SJCRH30 (cell line): Measurements from ENCODE around the gene RHBDF2. TPM values are rescaled to one million over a fixed set of nuclear protein-coding genes. Genes with fewer than 3 reads are reported as not detected.

Experiments used
- DNase-seq, 2 experiments: peaks; one replicate each; pipeline ENCODE4 v3.0.0-alpha.2; 2015 to 2020
- H3K27ac ChIP-seq: fragments of 250-450 bp; sonication (Bioruptor Pico); 2 replicates; pipeline ENCODE4 v1.5.1; 2020; ENCODE audit warnings: mild to moderate bottlenecking, moderate library complexity
- H3K27me3 ChIP-seq: fragments of 250-450 bp; sonication (Bioruptor Pico); 2 replicates; pipeline ENCODE4 v1.5.1; 2020; ENCODE audit warnings: mild to moderate bottlenecking, moderate library complexity
- H3K36me3 ChIP-seq: fragments of 250-450 bp; sonication (Bioruptor Pico); 2 replicates; pipeline ENCODE4 v1.5.1; 2020; ENCODE audit warnings: mild to moderate bottlenecking, moderate library complexity
- H3K4me1 ChIP-seq: fragments of 250-450 bp; sonication (Bioruptor Pico); 2 replicates; pipeline ENCODE4 v1.5.1; 2020; ENCODE audit warnings: mild to moderate bottlenecking, moderate library complexity
- H3K4me3 ChIP-seq: fragments of 250-450 bp; sonication (Bioruptor Pico); 2 replicates; pipeline ENCODE4 v1.5.1; 2020; ENCODE audit warnings: mild to moderate bottlenecking, moderate library complexity
- H3K9me3 ChIP-seq: fragments of 250-450 bp; sonication (Bioruptor Pico); replicated peaks from 2 replicates; pipeline ENCODE4 v1.5.1; 2020; ENCODE audit warnings: mild to moderate bottlenecking, moderate library complexity
- total RNA-seq: library from RNA; depleted of rRNA; stranded (reverse); fragments of >200 nt; shearing (Covaris generic); gene quantifications from 2 replicates; pipeline ENCODE4 v1.2.3, GENCODE V29; 2014

RHBDF2 gene
- total RNA-seq, 1 experiment from 2014 or later: 2.5 TPM

DNA sequence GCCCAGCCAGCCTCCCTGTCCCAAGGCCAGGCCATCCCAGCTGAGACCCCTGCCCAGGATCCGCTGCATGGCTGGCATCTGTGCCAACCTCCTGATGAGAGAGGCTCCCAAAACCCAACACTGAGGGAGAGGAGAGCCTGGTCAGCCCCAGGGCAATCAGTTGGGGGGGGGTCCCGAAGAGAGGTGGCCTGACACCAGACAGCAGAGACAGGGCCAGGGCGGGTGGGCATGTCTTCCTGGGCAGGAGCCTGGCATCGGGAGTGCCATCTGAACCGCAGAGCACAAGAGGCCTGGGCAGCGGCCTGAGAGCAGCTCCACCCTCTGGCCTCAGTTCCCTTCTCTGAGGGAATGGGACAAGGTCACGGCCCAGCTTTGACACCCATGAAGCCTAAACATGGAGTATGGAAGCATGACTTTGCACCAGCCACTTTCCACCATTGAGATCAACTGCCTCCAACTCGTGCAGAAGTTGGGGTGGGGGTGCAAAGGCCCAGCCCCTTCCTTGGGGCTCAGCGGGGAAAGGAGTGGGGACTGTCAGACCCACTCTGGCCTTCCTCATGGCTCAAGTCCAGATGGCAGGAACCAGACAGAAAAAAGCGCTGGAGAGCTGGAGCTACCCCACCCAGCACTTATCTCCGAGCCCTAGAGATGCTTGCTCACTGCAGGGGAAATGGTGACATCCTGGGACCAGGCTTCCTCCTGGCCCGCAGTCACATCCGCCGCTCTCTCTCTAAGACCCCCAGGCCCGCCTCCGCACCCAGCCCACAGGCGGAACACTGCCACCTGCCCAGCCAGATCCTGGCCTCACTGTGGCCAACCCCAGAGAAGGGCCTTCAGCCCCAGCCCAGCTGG, 9.7 kb downstream of the RHBDF2 start:
- Histone ChIP-seq H3K4me3 (no peak overlapping the region), H3K9me3 (no peaks in the 10 kb centered on the region), H3K27me3 (no peaks in the 10 kb centered on the region), H3K4me1 (peaks cover 31% of the 10 kb centered on the region), H3K27ac (peak overlapping the region; percentile 64), H3K36me3 (no peaks in the 10 kb centered on the region)
- peak in 1 of 2 experiments; percentile 43 for DNase-seq

DNA sequence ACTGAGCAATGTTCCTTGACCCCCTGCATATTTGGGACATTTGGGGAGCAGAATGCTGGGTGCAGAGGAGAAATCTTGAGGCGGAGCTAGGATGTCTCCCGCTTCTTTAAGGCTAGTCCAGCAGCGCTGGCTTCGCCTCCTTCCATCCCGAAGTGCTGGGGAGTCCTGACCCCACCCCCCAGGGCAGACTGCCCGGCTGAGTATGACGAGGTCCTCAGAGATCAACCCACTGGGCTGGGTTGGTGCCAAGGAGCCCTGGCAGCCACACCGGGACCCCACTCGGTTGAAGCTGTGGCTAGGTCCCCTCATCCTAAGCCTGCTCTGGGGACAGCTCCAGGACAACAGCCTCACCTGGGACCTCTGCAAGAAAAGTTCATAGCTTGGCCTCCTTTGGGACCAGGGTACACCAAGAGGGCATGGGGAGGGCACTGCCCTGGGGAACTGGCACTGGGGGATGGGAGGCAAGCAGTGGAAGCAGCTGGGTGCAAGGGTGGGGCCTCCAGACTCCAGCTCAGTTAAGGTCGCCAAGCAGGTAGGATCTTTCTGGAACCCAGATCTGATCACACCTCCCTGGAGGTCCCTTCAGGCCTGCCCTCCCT, 11.0 kb downstream of the RHBDF2 start:
- no peak for DNase-seq
- no peaks in the 10 kb centered on the region for H3K27me3 ChIP-seq
- no peak overlapping the region for H3K4me3 ChIP-seq
- no peak overlapping the region for H3K27ac ChIP-seq
- H3K9me3 ChIP-seq: no peaks in the 10 kb centered on the region
- peaks cover 31% of the 10 kb centered on the region for H3K4me1 ChIP-seq
- no peaks in the 10 kb centered on the region for H3K36me3 ChIP-seq

DNA sequence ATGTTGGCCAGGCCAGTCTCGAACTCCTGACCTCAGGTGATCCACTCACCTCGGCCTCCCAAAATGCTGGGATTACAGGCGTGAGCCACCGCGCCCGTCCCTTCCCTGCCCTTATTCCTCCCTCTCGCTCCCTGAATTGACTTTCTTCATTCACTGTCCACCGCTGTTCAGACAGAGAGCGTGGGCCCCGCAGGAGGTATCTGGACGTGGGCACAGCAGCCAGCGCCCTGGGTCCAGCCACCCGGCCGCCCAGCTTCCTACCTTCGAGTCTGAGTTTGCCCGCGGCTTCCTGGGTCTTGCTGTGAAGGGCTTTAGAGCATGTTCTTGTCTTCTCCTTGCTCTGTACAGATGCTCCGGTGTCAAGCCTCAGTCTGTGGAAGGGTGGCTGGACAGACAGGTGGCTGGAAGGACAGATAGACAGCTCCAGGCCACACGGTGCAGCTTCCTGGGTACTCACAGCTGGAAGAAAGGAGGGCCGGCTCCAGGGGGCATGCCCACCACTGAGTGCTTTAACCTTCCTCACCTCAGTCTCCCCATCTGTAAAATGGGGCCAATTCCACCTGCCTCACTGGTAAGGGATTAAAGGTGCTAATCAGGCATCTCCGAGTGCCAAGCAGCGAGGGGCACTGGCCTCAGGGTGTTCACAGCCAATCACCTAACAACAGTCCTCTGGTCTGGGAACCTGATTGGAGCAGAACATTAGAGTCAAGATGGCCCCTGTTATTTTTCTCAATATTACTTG, 13.6 kb downstream of the RHBDF2 start:
- no peak overlapping the region for H3K27ac ChIP-seq
- no peaks in the 10 kb centered on the region for H3K9me3 ChIP-seq

DNA sequence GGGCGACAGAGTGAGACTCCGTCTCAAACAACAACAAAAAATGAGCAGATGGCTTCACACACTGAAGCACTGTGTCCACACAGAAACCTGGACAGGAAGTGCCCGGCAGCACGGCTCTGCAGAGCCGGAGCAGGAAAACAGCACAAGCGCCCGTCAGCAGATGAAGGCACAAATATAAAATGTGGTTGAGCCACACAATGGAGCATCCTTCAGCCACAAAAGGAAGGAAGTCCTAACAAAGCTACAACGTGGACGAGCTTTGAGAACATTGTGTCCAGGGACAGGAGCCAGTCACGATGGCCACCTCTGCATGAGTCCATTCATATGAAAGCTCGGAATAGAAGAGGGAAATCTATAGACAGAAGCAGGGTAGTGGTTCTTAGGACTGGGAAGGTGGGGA, 15.7 kb downstream of the RHBDF2 start:
- Histone ChIP-seq H3K9me3 (no peaks in the 10 kb centered on the region), H3K27ac (no peak overlapping the region), H3K4me3 (0 out of 2 replicates have a peak overlapping the region, but pooled peaks have one; percentile 5), H3K36me3 (no peaks in the 10 kb centered on the region), H3K27me3 (no peaks in the 10 kb centered on the region), H3K4me1 (peaks cover 7% of the 10 kb centered on the region; the same call in 1 of the 2 replicates)
- peak; percentile 50 to 66 for DNase-seq

More for the DNA sequence above, 13.6 kb downstream of the RHBDF2 start:
- no peak overlapping the region for H3K4me3 ChIP-seq
- no peaks in the 10 kb centered on the region for H3K27me3 ChIP-seq
- H3K4me1 ChIP-seq: peaks cover 16% of the 10 kb centered on the region
- H3K36me3 ChIP-seq: no peaks in the 10 kb centered on the region
- no peak for DNase-seq

DNA sequence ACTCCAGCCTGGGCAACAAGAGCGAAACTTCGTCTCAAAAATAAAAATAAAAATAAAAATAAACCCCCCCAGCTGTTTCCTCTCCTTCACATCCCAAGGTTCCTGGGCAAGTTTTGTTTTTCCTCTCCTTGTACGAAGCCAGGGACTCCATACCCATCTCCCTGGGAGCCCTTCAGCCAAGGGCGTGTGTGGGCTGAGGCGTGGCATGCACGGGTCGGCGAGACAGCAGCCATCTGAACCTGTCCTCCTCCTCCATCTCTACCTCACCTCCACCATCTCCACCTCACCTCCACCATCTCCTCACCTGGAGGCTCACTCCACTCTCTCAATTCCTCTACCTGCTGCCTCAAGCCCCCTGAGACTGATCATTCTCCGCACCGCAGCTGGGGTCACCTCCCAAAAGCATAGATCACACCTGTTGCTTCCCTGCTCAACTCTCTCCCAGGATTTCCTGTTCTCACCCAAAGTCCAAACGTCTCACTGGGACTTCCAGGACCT, 16.9 kb downstream of the RHBDF2 start:
- Histone ChIP-seq H3K27me3 (no peaks in the 10 kb centered on the region), H3K4me3 (no peak overlapping the region), H3K36me3 (no peaks in the 10 kb centered on the region), H3K4me1 (peaks cover 10% of the 10 kb centered on the region; the same call in 1 of the 2 replicates), H3K27ac (no peak overlapping the region), H3K9me3 (no peaks in the 10 kb centered on the region)
- DNase-seq: no peak

DNA sequence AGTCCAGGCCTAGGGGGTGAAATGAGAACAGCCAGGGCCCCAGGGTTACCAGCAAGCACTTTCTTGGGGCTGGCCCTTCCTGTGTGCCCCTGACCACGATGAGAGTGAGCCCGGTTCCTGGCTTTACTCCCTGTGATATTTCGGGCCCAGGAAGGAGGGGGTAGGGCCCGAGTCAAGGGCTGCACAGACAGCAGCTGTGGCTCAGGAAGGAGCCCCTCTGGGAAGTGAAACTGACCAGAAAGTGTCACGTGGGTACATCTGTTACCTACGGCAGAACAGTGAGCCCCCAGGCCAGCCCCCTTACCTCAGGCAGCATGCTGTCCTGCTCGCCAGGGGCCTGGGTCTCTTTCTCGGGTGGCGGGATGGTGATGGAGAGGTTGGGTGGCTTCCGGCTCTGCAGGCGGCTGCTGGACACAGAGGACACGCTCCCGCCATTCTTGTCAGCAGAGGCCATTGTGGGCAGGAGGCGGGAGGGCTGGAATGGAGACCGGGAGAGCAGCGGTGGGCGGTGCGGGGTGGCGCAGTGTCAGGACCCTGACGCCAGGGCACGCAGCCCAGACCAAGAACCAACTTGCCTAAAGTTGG, 20.1 kb downstream of the RHBDF2 start:
- Histone ChIP-seq H3K27me3 (no peaks in the 10 kb centered on the region), H3K4me1 (peaks cover 10% of the 10 kb centered on the region; the same call in 1 of the 2 replicates), H3K9me3 (no peaks in the 10 kb centered on the region), H3K4me3 (peak overlapping the region; percentile 59), H3K27ac (peak overlapping the region; percentile 91), H3K36me3 (no peaks in the 10 kb centered on the region)
- peak; percentile 89 to 91 for DNase-seq

DNA sequence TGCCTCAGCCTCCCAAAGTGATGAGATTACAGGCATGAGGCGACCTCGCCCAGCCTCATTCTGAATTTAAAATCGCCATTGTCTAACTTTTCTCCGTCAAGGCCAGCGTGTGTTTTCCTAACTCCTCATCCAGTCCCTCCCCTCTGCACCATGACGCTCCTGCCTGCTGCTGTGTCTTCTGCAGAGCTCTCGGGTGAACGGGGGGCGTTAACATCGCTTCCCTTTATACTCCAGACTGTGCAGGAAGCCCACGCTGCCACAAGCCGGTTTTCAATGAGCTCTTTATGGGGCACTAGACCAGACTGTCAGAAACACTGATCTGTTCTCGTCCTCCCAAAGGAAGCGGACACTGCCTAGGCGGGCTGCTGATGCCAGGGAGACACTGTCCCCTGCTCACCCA, 20.6 kb downstream of the RHBDF2 start:
- Histone ChIP-seq H3K4me1 (peaks cover 10% of the 10 kb centered on the region; the same call in 1 of the 2 replicates), H3K9me3 (no peaks in the 10 kb centered on the region), H3K36me3 (no peaks in the 10 kb centered on the region), H3K27me3 (no peaks in the 10 kb centered on the region), H3K27ac (peak overlapping the region; percentile 91), H3K4me3 (peak overlapping the region; percentile 59)
- DNase-seq: peak; percentile 89 to 92

DNA sequence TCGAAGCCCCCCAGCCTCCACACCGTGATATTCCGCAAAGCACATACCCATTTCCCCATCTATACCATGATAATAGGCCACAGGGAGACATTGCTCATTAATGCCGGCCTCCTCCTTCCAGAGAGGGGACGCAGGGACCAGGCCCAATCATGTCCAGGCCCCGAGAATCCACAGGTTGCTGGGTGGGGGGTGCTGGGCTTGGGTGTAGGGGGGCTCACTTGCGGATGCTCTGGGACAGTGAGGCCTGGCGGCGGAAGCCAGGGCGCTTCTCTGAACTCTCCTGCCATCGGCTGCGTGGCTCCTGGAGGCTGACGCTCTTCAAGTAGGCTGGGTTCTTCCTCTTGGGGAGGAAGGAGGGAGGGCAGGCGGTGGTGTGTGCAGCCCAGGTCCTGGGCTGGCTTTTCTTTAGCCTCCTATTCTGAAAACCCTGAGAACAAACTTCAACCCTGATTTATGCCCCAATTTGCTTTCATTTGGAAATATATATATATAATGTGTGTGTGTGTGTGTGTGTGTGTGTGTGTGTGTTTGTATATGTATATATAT, 21.6 kb downstream of the RHBDF2 start:
- H3K4me1 ChIP-seq: peaks cover 10% of the 10 kb centered on the region; the same call in 1 of the 2 replicates
- H3K27ac ChIP-seq: no peak overlapping the region
- no peaks in the 10 kb centered on the region for H3K9me3 ChIP-seq
- no peaks in the 10 kb centered on the region for H3K27me3 ChIP-seq
- DNase-seq: no peak
- H3K36me3 ChIP-seq: no peaks in the 10 kb centered on the region
- H3K4me3 ChIP-seq: no peak overlapping the region

DNA sequence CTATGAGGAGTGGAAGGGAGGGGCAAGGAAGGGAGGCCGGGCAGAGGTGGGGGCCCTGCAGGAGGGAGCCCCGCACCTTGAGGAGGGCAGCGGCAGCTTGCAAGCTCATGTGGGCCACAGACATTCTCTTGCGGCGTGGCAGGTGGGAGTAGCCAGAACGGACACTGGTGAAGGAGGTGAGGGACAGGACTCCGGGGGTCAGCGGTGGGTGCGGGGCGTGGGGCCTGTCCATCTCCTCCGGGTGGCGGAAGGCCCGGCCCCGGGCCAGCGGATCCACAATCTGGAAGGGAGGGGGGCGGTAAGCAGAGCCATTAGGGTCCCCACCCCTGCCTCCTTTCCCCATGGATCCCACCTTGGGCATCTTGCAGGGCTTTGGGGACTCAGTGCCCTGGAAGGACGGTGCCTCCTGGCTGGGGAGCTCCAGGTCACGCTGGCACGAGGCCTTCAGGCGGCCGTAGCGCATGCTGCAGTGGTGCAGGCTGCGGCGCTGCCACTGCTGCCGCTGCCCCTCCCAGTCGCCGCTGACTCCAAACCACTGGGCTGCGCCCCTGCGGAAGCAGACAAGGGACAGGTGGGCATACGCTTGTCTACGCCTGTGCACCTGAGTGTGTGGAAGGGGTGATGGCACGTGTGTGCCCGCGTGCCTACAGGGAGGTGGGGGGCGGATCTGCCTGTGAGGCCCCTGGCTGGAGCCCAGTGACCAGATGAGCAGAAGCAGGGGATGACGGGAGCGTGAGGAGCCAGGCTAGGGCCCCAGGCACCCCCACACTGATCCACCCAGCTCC, 22.3 kb downstream of the RHBDF2 start:
- H3K36me3 ChIP-seq: no peaks in the 10 kb centered on the region
- no peak for DNase-seq
- no peaks in the 10 kb centered on the region for H3K9me3 ChIP-seq
- H3K4me1 ChIP-seq: peaks cover 10% of the 10 kb centered on the region; the same call in 1 of the 2 replicates
- no peaks in the 10 kb centered on the region for H3K27me3 ChIP-seq
- H3K4me3 ChIP-seq: no peak overlapping the region
- H3K27ac ChIP-seq: no peak overlapping the region

DNA sequence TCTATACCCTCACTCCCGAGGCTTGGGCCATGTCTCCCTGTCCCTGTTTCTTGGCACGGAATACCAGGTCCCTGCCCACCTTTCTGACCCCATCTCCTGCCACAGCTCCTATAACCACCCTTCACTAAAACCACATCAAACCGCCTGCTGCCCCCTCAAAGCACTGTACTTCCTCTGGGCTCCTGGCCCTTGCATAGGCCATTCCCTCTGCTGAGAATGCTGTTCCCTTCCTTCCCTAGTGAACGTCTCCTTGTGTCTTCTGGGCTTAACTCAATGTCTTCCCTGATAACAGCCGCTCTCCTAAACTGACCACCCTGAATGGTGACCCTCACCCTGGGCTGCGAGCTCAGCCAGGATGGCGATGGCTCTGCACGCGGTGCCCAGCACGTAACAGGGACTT, 23.1 kb downstream of the RHBDF2 start:
- DNase-seq: no peak
- H3K4me3 ChIP-seq: no peak overlapping the region
- H3K27me3 ChIP-seq: no peaks in the 10 kb centered on the region
- no peak overlapping the region for H3K27ac ChIP-seq
- no peaks in the 10 kb centered on the region for H3K9me3 ChIP-seq
- peaks cover 10% of the 10 kb centered on the region; the same call in 1 of the 2 replicates for H3K4me1 ChIP-seq
- H3K36me3 ChIP-seq: no peaks in the 10 kb centered on the region

DNA sequence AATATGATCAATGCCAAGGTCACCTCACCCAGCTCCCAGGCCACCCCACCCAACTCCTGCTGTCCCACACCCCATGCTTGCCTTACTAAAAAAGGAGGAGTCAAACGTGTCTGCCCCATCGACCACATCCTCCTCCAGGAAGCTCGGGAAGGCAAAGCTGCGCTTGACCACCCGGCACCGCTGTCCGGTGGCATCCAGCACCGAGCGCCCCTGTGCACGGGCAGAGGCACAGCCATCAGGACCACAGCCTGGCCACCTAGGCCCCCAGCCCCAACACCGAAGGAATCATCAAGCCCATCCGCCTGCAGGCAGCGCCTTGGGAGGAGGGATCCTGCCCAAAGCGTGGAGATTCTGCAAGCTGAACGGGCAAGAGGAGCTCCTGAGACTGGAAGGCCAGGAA, 23.6 kb downstream of the RHBDF2 start:
- no peaks in the 10 kb centered on the region for H3K9me3 ChIP-seq
- H3K4me1 ChIP-seq: peaks cover 10% of the 10 kb centered on the region; the same call in 1 of the 2 replicates
- H3K27ac ChIP-seq: no peak overlapping the region
- H3K27me3 ChIP-seq: no peaks in the 10 kb centered on the region
- no peaks in the 10 kb centered on the region for H3K36me3 ChIP-seq
- H3K4me3 ChIP-seq: no peak overlapping the region
- DNase-seq: no peak

DNA sequence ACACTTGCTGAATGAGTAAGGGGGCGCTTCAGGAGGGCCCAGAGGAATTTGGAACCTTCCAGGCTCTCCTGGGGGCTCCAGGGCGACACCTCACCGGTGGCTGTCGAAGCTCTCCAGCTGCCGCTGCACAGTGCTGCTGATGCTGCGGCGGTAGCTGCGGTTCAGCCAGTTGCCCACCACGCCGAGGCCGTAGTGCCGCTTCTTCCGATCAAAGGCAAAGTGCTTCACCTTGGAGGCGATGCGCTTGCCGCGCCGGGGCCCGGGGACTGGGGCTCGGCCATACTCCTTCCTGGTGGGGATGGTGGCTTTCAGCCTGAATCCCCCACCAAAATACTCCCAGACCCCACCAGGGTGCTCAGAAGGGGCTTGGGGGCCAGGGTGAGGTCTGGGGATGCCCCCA, 24.5 kb downstream of the RHBDF2 start:
- Histone ChIP-seq H3K27ac (no peak overlapping the region), H3K27me3 (peaks cover under 1% of the 10 kb centered on the region; the same call in 1 of the 2 replicates), H3K4me1 (peaks cover 10% of the 10 kb centered on the region; the same call in 1 of the 2 replicates), H3K4me3 (no peak overlapping the region), H3K9me3 (no peaks in the 10 kb centered on the region), H3K36me3 (no peaks in the 10 kb centered on the region)
- DNase-seq: no peak

DNA sequence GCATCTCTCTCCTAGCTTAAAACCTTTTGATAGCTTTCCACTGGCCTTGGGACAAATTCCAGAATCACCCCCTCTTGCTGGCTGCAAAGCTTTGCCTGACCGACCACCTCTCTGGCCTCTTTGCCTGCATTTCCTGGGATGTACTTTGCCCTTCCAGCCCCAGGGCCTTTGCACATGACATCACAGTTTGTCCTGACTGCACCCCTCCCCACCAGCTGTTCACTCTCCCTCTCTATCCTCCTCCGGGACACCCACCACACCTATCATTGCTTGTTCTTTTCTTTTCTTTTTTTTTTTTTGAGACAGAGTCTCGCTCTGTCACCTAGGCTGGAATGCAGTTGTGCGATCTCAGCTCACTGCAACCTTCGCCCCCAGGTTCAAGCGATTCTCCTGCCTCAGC, 25.9 kb downstream of the RHBDF2 start:
- H3K36me3 ChIP-seq: no peaks in the 10 kb centered on the region
- peaks cover 2% of the 10 kb centered on the region; the same call in 1 of the 2 replicates for H3K4me1 ChIP-seq
- H3K4me3 ChIP-seq: no peak overlapping the region
- no peak for DNase-seq
- no peaks in the 10 kb centered on the region for H3K9me3 ChIP-seq
- peaks cover 3% of the 10 kb centered on the region; the same call in 1 of the 2 replicates for H3K27me3 ChIP-seq
- H3K27ac ChIP-seq: no peak overlapping the region
